A549 (cell line): Measurements from ENCODE around the gene TAF5. TPM values are rescaled to one million over a fixed set of nuclear protein-coding genes. Genes with fewer than 3 reads are reported as not detected.
"Not testable (repeated sequence)": the region's sequence is repeated elsewhere in the genome, so short reads cannot be mapped to it uniquely, and the experiment has no call there.

ENCODE experiments used
- ATAC-seq, 2 experiments: fragments of 200-7000 bp in 1 of 2; fragments of >200 bp in 1 of 2; cut with Nextera tagmentation in 1 of 2; cut with Tn5 transposase in 1 of 2; 3 replicates each; pipeline versions ENCODE4 v1.8.0 to v1.9.1; 2018 to 2020; ENCODE audit warnings: mild to moderate bottlenecking in 1 of 2, moderate library complexity in 1 of 2
- CTCF ChIA-PET: fragments of 300-600 bp; sonication (Branson Sonifier 250); formaldehyde crosslinking; extraction: SDS; loops from one replicate; lab custom pipeline; 2021; ENCODE audit warnings: antibody characterized with exemption, inconsistent platforms; lab: Yijun Ruan, JAX
- POLR2A ChIA-PET: fragments of 350-600 bp; formaldehyde crosslinking; extraction: SDS; loops from one replicate; lab custom pipeline; 2021; ENCODE audit warnings: antibody characterized with exemption, inconsistent platforms; lab: Yijun Ruan, JAX
- DNase-seq, 2 experiments: peaks; one replicate each; pipeline versions ENCODE4 v3.0.0 to v3.0.0-alpha.2; 2011 to 2016; ENCODE audit warnings: low read depth in 1 of 2, low spot score in 1 of 2
- FAIRE-seq: peaks from 2 replicates; lab custom pipeline; 2011; peaks lifted over from hg19 to GRCh38; lab: Jason Lieb, UNC
- H3K27ac ChIP-seq, 2 experiments: fragments of >200 bp; sonication (Bioruptor Twin); formaldehyde crosslinking; 3 replicates each; pipeline ENCODE4 v1.5.1; 2016 to 2017
- H3K4me1 ChIP-seq: fragments of >200 bp; sonication (Bioruptor Twin); formaldehyde crosslinking; 3 replicates; pipeline ENCODE4 v1.6.1; 2016
- H3K4me2 ChIP-seq: fragments of >200 bp; sonication (Bioruptor Twin); formaldehyde crosslinking; 3 replicates; pipeline ENCODE4 v1.6.1; 2016
- H3K4me3 ChIP-seq: fragments of >200 bp; sonication (Bioruptor Twin); formaldehyde crosslinking; 3 replicates; pipeline ENCODE4 v1.5.1; 2016
- H3K9me3 ChIP-seq: fragments of >200 bp; sonication (Bioruptor Twin); formaldehyde crosslinking; 3 replicates; pipeline ENCODE4 v1.6.1; 2016
- CBX2 ChIP-seq: fragments of 200-600 bp; sonication (generic); IDR thresholded peaks from 2 replicates; pipeline ENCODE4 v1.6.1; 2016; ENCODE audit warnings: low read depth, mild to moderate bottlenecking, borderline replicate concordance
- CHD2 ChIP-seq: fragments of 150-350 bp; IDR thresholded peaks from 2 replicates; pipeline ENCODE4 v1.6.1; 2014; ENCODE audit warnings: low read length; ENCODE audit not compliant: partially characterized antibody
- CHD4 ChIP-seq: fragments of 200-600 bp; sonication (generic); IDR thresholded peaks from 2 replicates; pipeline ENCODE4 v1.6.1; 2016; ENCODE audit warnings: antibody characterized with exemption, mild to moderate bottlenecking, borderline replicate concordance
- CTCF ChIP-seq: fragments of >200 bp; sonication (Bioruptor Twin); formaldehyde crosslinking; IDR thresholded peaks from 3 replicates; pipeline ENCODE4 v1.5.1; 2016
- E2F6 ChIP-seq: IDR thresholded peaks from 2 replicates; pipeline ENCODE4 v1.6.1; 2012; ENCODE audit warnings: low read depth, borderline replicate concordance
- FOXS1 ChIP-seq: fragments of 250-450 bp; sonication (Bioruptor Pico); IDR thresholded peaks from 2 replicates; pipeline ENCODE4 v1.5.0; 2020; ENCODE audit warnings: mild to moderate bottlenecking, moderate library complexity
- HES2 ChIP-seq: fragments of >200 bp; sonication (Bioruptor Twin); formaldehyde crosslinking; IDR thresholded peaks from 2 replicates; pipeline ENCODE4 v1.6.1; 2016
- HOXA7 ChIP-seq: fragments of 250-450 bp; sonication (Bioruptor Pico); IDR thresholded peaks from 2 replicates; pipeline ENCODE4 v1.5.0; 2020; ENCODE audit warnings: mild to moderate bottlenecking, moderate library complexity
- HOXB5 ChIP-seq: fragments of 250-450 bp; sonication (Bioruptor Pico); IDR thresholded peaks from 2 replicates; pipeline ENCODE4 v1.5.0; 2020; ENCODE audit warnings: mild to moderate bottlenecking, moderate library complexity
- KDM1A ChIP-seq: fragments of 200-600 bp; sonication (generic); IDR thresholded peaks from 2 replicates; pipeline ENCODE4 v1.6.1; 2016; ENCODE audit warnings: low read depth, mild to moderate bottlenecking
- MAFK ChIP-seq: fragments of 450-650 bp; IDR thresholded peaks from 2 replicates; pipeline ENCODE4 v1.6.1; 2014; ENCODE audit not compliant: partially characterized antibody
- MYC ChIP-seq: IDR thresholded peaks from 2 replicates; pipeline ENCODE4 v1.6.1; 2012; ENCODE audit warnings: mild to moderate bottlenecking, inconsistent platforms, low read length, improper control_type of control experiment, borderline replicate concordance
- NFE2L2 ChIP-seq: fragments of 150-350 bp; conservative IDR thresholded peaks from 2 replicates; pipeline ENCODE4 v1.6.1; 2014; ENCODE audit warnings: low read length
- PHF8 ChIP-seq: fragments of 200-600 bp; sonication (generic); IDR thresholded peaks from 2 replicates; pipeline ENCODE4 v1.6.1; 2016; ENCODE audit warnings: low read depth, mild to moderate bottlenecking, antibody characterized with exemption, moderate library complexity, borderline replicate concordance
- RAD21 ChIP-seq, 2 experiments: fragments of >200 bp in 1 of 2; sonication (Bioruptor Twin) in 1 of 2; formaldehyde crosslinking in 1 of 2; IDR thresholded peaks in 1 of 2; conservative IDR thresholded peaks in 1 of 2; 2 replicates in 1 of 2; 3 replicates in 1 of 2; pipeline ENCODE4 v1.6.1; 2012 to 2018; ENCODE audit warnings: inconsistent platforms in 1 of 2
- REST ChIP-seq: fragments of 200-600 bp; sonication (generic); IDR thresholded peaks from 2 replicates; pipeline ENCODE4 v1.6.1; 2016; ENCODE audit warnings: antibody characterized with exemption, mild to moderate bottlenecking, moderate library complexity
- SMC3 ChIP-seq: fragments of >200 bp; sonication (Bioruptor Twin); formaldehyde crosslinking; IDR thresholded peaks from 3 replicates; pipeline ENCODE4 v1.6.1; 2018; ENCODE audit warnings: inconsistent platforms
- ZFP36 ChIP-seq: fragments of 450-650 bp; IDR thresholded peaks from 2 replicates; pipeline ENCODE4 v1.6.1; 2014; ENCODE audit warnings: borderline replicate concordance; ENCODE audit not compliant: partially characterized antibody
- WGBS: methylation state at CpG from one replicate; pipeline ENCODE4 v1.1.6; 2017; ENCODE audit errors: missing lambda C conversion rate; 5-methylcytosine and 5-hydroxymethylcytosine counted together
- polyA plus RNA-seq, 4 experiments: library from polyadenylated mRNA; depleted of rRNA in 3 of 4; stranded (reverse); fragments of >200 nt; fragmentation: RNase III in 1 of 4; extraction: RNeasy Plus Mini Kit Qiagen cat#74134 plus additional on column Dnase treatment in 1 of 4; gene quantifications; 2 replicates in 3 of 4; 3 replicates in 1 of 4; pipeline ENCODE4 v1.2.3, GENCODE V29; 2011 to 2017

TAF5 gene
- polyA plus RNA-seq, 2 of the 4 experiments (the other 2 are of a cell fraction): 4.1 to 5.3 TPM

- TF ChIP-seq CTCF (peak; percentile 74), FOXS1 (CRISPR knock-in tag) (no peak), RAD21 (conservative IDR thresholded peaks at IDR 0.05 in 1 of 2, IDR thresholded peaks at IDR 0.05 in 1 of 2) (peak; percentile 64 to 70), CHD4 (no peak), HES2 (no peak), NFE2L2 (no peak), CHD2 (no peak), HOXA7 (CRISPR knock-in tag) (no peak), HOXB5 (CRISPR knock-in tag) (no peak), PHF8 (no peak), CBX2 (no peak), KDM1A (no peak), E2F6 (no peak), SMC3 (peak; percentile 67), MAFK (no peak), REST (no peak), ZFP36 (no peak), MYC (no peak)
- TF ChIP-seq, all 56 proteins: peak for 3
- 54% methylated on average over 8 of the region's 8 CpGs for WGBS
- ChIA-PET CTCF (interaction anchor here (0.7 to 5.5 kb wide), 55 partner anchors 9 to 273 kb away, joined by 3 to 37 read pairs (median 4); partner anchors contain the start of genes ATP5MK, CALHM1, CALHM3 and NEURL1), POLR2A (no interaction called here)
- DNase-seq: peak; percentile 44 to 70
- H3K4me3 ChIP-seq: no peak overlapping the region
- H3K27ac ChIP-seq: no peak overlapping the region
- ATAC-seq: peak; percentile 78 to 85; a peak in 4 of 6 replicates
- no peaks in the 10 kb centered on the region for H3K9me3 ChIP-seq
- FAIRE-seq: no peak
- no peaks in the 10 kb centered on the region for H3K4me1 ChIP-seq
- H3K4me2 ChIP-seq: no peak overlapping the region
Observed at GRCh38 chr10:103416436-103417147, 48.8 kb downstream of the TAF5 start.

- POLR2A ChIA-PET, DNase-seq, H3K9me3 ChIP-seq, FAIRE-seq, H3K27ac ChIP-seq, H3K4me1 ChIP-seq, H3K4me2 ChIP-seq, ATAC-seq, H3K4me3 ChIP-seq: not testable (repeated sequence)
- CTCF ChIA-PET: interaction anchor here (0.6 to 5.5 kb wide), 40 partner anchors 9 to 268 kb away, joined by 3 to 37 read pairs (median 5); partner anchors contain the start of genes ATP5MK, CALHM1, CALHM3 and NEURL1
- WGBS: 77% methylated on average over 5 of the region's 5 CpGs
Observed at GRCh38 chr10:103417148-103417469, 49.3 kb downstream of the TAF5 start.
